ENCODE data around the gene TCP10L.

DNA sequence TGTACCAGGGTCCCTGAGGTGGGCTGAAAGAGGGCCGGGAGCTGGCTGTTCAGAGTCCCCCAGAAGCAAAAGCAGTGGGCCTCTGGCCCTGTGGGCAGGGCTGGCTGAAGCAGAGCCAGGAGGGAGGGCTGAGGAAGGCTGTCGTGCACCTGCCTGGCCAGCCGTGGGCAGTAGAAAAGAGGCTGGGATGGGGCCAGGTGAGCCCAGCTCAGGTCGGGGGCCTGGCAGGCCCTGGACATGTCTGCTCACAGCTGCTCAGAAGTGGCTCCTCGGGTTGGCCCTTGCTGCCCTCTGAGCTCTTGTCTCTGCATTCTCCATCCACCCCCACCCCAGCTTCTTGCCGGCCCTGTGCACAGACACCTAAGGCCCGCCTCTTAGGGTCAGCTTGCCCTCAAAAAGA, 60.0 kb downstream of the TCP10L start:
- no peak for TF ChIP-seq CTCF (conservative IDR thresholded peaks at IDR 0.05; ENCODE audit: low read depth, low read length)
- TF ChIP-seq RAD21 (IDR thresholded peaks at IDR 0.05; ENCODE audit: low read length): no peak
- TF ChIP-seq POLR2A (IDR thresholded peaks at IDR 0.05; ENCODE audit: low read depth, low read length): no peak
- no peak for TF ChIP-seq MAZ (IDR thresholded peaks at IDR 0.05; ENCODE audit: borderline replicate concordance, low read depth, low read length)

All from IMR-90 (cell line).